Ramos (cell line): Measurements from ENCODE around the gene RHOV.

Source experiments
- in situ Hi-C: fragments of 300-500 bp; cut with MboI; formaldehyde crosslinking; loops from one replicate; pipeline ENCODE4 v1.14.3; 2022; ENCODE audit warnings: low sequenced_read_pairs; ENCODE audit not compliant: unreplicated experiment

RHOV gene

GRCh38 chr15:40850576-40851112 lies 23.4 kb downstream of the RHOV start:
- in situ Hi-C loops = no loop called here

GRCh38 chr15:40847223-40847961 lies 26.6 kb downstream of the RHOV start:
- in situ Hi-C loops = no loop called here

GRCh38 chr15:40846841-40847222 lies 27.2 kb downstream of the RHOV start:
- in situ Hi-C loops = no loop called here

GRCh38 chr15:40845511-40846284 lies 28.3 kb downstream of the RHOV start:
- in situ Hi-C loops = no loop called here

- in situ Hi-C loops = no loop called here
These were observed 29.0 kb downstream of the RHOV start for GRCh38 chr15:40845036-40845435.

- in situ Hi-C loops = no loop called here
These were observed 29.4 kb downstream of the RHOV start for GRCh38 chr15:40844696-40845030.

- in situ Hi-C loops = no loop called here
These were observed 29.9 kb downstream of the RHOV start, which contains the start of gene SPINT1 for GRCh38 chr15:40843885-40844695. TSS of gene SPINT1 (plus strand) at chr15:40844048. CDS start at chr15:40844555, 507 bp downstream.

- in situ Hi-C loops = no loop called here
These were observed 30.7 kb downstream of the RHOV start for GRCh38 chr15:40843261-40843884.

GRCh38 chr15:40841741-40842140 lies 32.3 kb downstream of the RHOV start:
- in situ Hi-C loops = no loop called here

GRCh38 chr15:40838756-40839155 lies 35.3 kb downstream of the RHOV start:
- in situ Hi-C loops = no loop called here

- in situ Hi-C loops = no loop called here
These were observed 38.0 kb downstream of the RHOV start for GRCh38 chr15:40836020-40836419.

GRCh38 chr15:40832903-40833302 lies 41.1 kb downstream of the RHOV start:
- in situ Hi-C loops = no loop called here

GRCh38 chr15:40831861-40832260 lies 42.2 kb downstream of the RHOV start:
- in situ Hi-C loops = no loop called here

GRCh38 chr15:40830884-40831283 lies 43.1 kb downstream of the RHOV start:
- in situ Hi-C loops = no loop called here

GRCh38 chr15:40829115-40829514 lies 44.9 kb downstream of the RHOV start:
- in situ Hi-C loops = no loop called here

GRCh38 chr15:40828447-40829036 lies 45.5 kb downstream of the RHOV start, which contains the start of gene PPP1R14D:
TSS of gene PPP1R14D (minus strand) at chr15:40828708. CDS start at chr15:40828641, 67 bp downstream.
- in situ Hi-C loops = no loop called here

GRCh38 chr15:40826423-40827075 lies 47.5 kb downstream of the RHOV start:
- in situ Hi-C loops = no loop called here

GRCh38 chr15:40825661-40826422 lies 48.2 kb downstream of the RHOV start:
- in situ Hi-C loops = no loop called here
